ENCODE measurements around the gene AFF3. TPM values are rescaled to one million over a fixed set of nuclear protein-coding genes. Genes with fewer than 3 reads are reported as not detected.

Gene AFF3
- total and polyA plus RNA-seq, 2 donors (not counting 3 experiments of a cell fraction or from before 2014, with no cell fraction given) = 0.06 to 0.07 TPM

DNA sequence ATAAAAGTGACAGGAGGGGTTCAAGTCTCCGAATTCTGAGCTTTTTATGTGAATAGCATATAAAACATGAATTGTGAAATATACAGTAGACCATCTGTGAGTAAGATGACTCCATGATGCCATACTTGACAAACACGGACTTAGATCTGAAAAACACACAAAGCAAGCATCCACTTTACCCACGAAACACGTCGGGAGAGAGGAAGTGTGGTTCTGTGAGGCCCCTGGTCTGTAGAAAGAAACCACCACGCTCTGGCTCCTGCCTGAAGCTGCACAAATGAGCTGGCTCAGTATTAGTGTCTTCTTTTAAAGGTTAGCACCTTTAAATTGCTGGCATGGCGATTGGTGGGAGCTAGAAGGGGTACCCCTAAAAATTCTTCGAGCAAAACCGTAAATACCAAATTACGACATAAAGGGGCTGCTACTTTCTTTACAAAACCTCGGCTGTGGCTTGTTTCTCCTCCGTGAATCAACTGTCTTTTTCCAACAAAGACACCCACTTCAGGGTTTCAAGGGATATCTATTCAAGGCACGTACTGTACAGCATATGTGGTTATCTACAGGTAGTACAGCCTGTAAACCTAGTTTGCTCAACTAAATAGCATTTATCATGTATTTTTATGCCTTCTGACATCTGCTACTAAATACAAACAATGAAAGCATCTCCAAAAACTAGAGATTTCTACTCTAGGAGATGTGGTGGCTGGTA, 70.9 kb downstream of the AFF3 start:
- Histone ChIP-seq H3K36me3 (ENCODE audit: control insufficient read depth in 2 of 2, extremely low read depth in 1 of 2, insufficient read depth in 2 of 2, low read length in 2 of 2) (no peaks in the 10 kb centered on the region), H2AFZ (ENCODE audit: low read depth, low read length) (no peak overlapping the region), H3K9me1 (replicated peaks; ENCODE audit: control insufficient read depth, extremely low read depth, insufficient read depth, low read length) (no peaks in the 10 kb centered on the region), H4K20me1 (replicated peaks; ENCODE audit: control insufficient read depth, extremely low read depth, insufficient read depth, low read length) (no peaks in the 10 kb centered on the region), H3K79me2 (ENCODE audit: control insufficient read depth, insufficient read depth, low read length) (no peaks in the 10 kb centered on the region), H3K27me3 (ENCODE audit: control insufficient read depth in 2 of 2, insufficient read depth in 2 of 2, low read length in 2 of 2) (peaks cover 7 to 8% of the 10 kb centered on the region in 2 experiments), H3K4me1 (ENCODE audit: control insufficient read depth, extremely low read depth, insufficient read depth, low read length) (no peaks in the 10 kb centered on the region), H3K4me2 (ENCODE audit: insufficient read depth, low read length) (no peak overlapping the region), H3K9me3 (replicated peaks; ENCODE audit: control insufficient read depth, insufficient read depth, low read length) (no peaks in the 10 kb centered on the region), H3K4me3 (replicated peaks in 1 of 3; ENCODE audit: insufficient read depth in 1 of 3, low read depth in 1 of 3, low read length in 3 of 3) (no peak overlapping the region), H3K9ac (replicated peaks; ENCODE audit: extremely low read depth, insufficient read depth, low read length) (no peak overlapping the region), H3K27ac (ENCODE audit: insufficient read depth, low read depth, low read length) (no peak overlapping the region)
- ChIA-PET POLR2A (no interaction called here), CTCF (interaction anchor here (1.1 to 1.6 kb wide), 3 partner anchors 35 to 252 kb away, joined by 3 to 9 read pairs (median 3); no protein-coding TSS in a partner anchor)
- no peak for TF ChIP-seq POLR2AphosphoS5 (IDR thresholded peaks at IDR 0.05; ENCODE audit: insufficient read depth, low read depth, low read length)
- TF ChIP-seq GATA2 (IDR thresholded peaks at IDR 0.05; ENCODE audit: insufficient read depth, insufficient read length, low read depth, low read length) = no peak
- TF ChIP-seq POLR2A (IDR thresholded peaks at IDR 0.05; ENCODE audit: low read depth, low read length) = no peak
- no peak for TF ChIP-seq MYC (IDR thresholded peaks at IDR 0.05; ENCODE audit: low read depth, low read length)
- no peak for TF ChIP-seq EZH2 (IDR thresholded peaks at IDR 0.05; ENCODE audit: borderline replicate concordance, low read depth, low read length, severe bottlenecking)
- TF ChIP-seq, protein P1, sequence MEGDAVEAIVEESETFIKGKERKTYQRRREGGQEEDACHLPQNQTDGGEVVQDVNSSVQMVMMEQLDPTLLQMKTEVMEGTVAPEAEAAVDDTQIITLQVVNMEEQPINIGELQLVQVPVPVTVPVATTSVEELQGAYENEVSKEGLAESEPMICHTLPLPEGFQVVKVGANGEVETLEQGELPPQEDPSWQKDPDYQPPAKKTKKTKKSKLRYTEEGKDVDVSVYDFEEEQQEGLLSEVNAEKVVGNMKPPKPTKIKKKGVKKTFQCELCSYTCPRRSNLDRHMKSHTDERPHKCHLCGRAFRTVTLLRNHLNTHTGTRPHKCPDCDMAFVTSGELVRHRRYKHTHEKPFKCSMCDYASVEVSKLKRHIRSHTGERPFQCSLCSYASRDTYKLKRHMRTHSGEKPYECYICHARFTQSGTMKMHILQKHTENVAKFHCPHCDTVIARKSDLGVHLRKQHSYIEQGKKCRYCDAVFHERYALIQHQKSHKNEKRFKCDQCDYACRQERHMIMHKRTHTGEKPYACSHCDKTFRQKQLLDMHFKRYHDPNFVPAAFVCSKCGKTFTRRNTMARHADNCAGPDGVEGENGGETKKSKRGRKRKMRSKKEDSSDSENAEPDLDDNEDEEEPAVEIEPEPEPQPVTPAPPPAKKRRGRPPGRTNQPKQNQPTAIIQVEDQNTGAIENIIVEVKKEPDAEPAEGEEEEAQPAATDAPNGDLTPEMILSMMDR (IDR thresholded peaks at IDR 0.05; ENCODE audit: extremely low read depth in 1 of 2, insufficient read depth in 1 of 2, low read depth in 1 of 2, low read length in 2 of 2) = no peak
- TF ChIP-seq FOS (IDR thresholded peaks at IDR 0.05; ENCODE audit: borderline replicate concordance, insufficient read depth, low read length) = no peak
- TF ChIP-seq, protein P2, sequence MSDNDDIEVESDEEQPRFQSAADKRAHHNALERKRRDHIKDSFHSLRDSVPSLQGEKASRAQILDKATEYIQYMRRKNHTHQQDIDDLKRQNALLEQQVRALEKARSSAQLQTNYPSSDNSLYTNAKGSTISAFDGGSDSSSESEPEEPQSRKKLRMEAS (IDR thresholded peaks at IDR 0.05; ENCODE audit: insufficient read depth, insufficient read length) = no peak
- TF ChIP-seq JUN (IDR thresholded peaks at IDR 0.05; ENCODE audit: borderline replicate concordance, insufficient read depth, insufficient read length, low read depth) = no peak
- DNase-seq (ENCODE audit: low read depth, low spot score) (no peak), FAIRE-seq (no peak)
- BruUV-seq (replicated peaks) = no TSS peak
- intact Hi-C loops (cut with micrococcal nuclease) = no loop called here
- dilution Hi-C loops (cut with MboI; ENCODE audit: extremely low pct_ligation_motif_present, low sequenced_read_pairs) = no loop called here
